Brain microvascular endothelial cell (primary cell): ENCODE results near the gene MYO15A.
A peak's percentile ranks its signal among the peaks of the same experiment; 100 is the strongest.

Source experiments
- DNase-seq: peaks from one replicate; pipeline ENCODE4 v3.0.0-alpha.2; 2020
- H3K27ac ChIP-seq: fragments of 250-450 bp; sonication (Bioruptor Pico); 2 replicates; pipeline ENCODE4 v1.5.1; 2020; ENCODE audit warnings: mild to moderate bottlenecking, moderate library complexity
- H3K27me3 ChIP-seq: fragments of 250-450 bp; sonication (Bioruptor Pico); replicated peaks from 2 replicates; pipeline ENCODE4 v1.5.1; 2020; ENCODE audit warnings: mild to moderate bottlenecking
- H3K36me3 ChIP-seq: fragments of 250-450 bp; sonication (Bioruptor Pico); replicated peaks from 2 replicates; pipeline ENCODE4 v1.5.1; 2020; ENCODE audit warnings: mild to moderate bottlenecking
- H3K4me3 ChIP-seq: 2 replicates; pipeline ENCODE4 v1.5.1; 2011; ENCODE audit warnings: low read depth, mild to moderate bottlenecking, control low read depth, low read length, moderate library complexity
- CTCF ChIP-seq: IDR thresholded peaks from 2 replicates; pipeline ENCODE4 v1.5.1; 2011; ENCODE audit warnings: low read depth, mild to moderate bottlenecking, moderate library complexity, low read length, control low read depth, inconsistent platforms; ENCODE audit errors: missing control alignments
- in situ Hi-C: cut with HindIII; loops from 2 replicates; pipeline ENCODE4 v1.10.0; 2017; ENCODE audit warnings: low sequenced_read_pairs, low pct_ligation_motif_present

MYO15A gene

GRCh38 chr17:18161207-18162145, 52.9 kb downstream of the MYO15A start:
- no peak overlapping the region for H3K27ac ChIP-seq
- no peak for DNase-seq
- in situ Hi-C loops: no loop called here
- no peak overlapping the region for H3K4me3 ChIP-seq
- no peaks in the 10 kb centered on the region for H3K27me3 ChIP-seq
- no peak for TF ChIP-seq CTCF
- H3K36me3 ChIP-seq: no peaks in the 10 kb centered on the region

GRCh38 chr17:18163547-18163946, 55.0 kb downstream of the MYO15A start:
- Histone ChIP-seq H3K27me3 (no peaks in the 10 kb centered on the region), H3K36me3 (no peaks in the 10 kb centered on the region), H3K4me3 (no peak overlapping the region), H3K27ac (no peak overlapping the region)
- TF ChIP-seq CTCF: no peak
- no peak for DNase-seq
- in situ Hi-C loops: no loop called here

GRCh38 chr17:18166894-18167293, 58.3 kb downstream of the MYO15A start:
- no peak for DNase-seq
- Histone ChIP-seq H3K36me3 (no peaks in the 10 kb centered on the region), H3K27me3 (no peaks in the 10 kb centered on the region), H3K4me3 (no peak overlapping the region), H3K27ac (no peak overlapping the region)
- in situ Hi-C loops: no loop called here
- TF ChIP-seq CTCF: peak; percentile 13

- Histone ChIP-seq H3K27me3 (no peaks in the 10 kb centered on the region), H3K4me3 (no peak overlapping the region), H3K27ac (no peak overlapping the region), H3K36me3 (no peaks in the 10 kb centered on the region)
- no peak for DNase-seq
- TF ChIP-seq CTCF: no peak
- in situ Hi-C loops: no loop called here
Observed at GRCh38 chr17:18167421-18167820, 58.9 kb downstream of the MYO15A start.

GRCh38 chr17:18172531-18173278, 64.1 kb downstream of the MYO15A start:
- H3K27ac ChIP-seq: no peak overlapping the region
- no peaks in the 10 kb centered on the region for H3K36me3 ChIP-seq
- in situ Hi-C loops: no loop called here
- DNase-seq: no peak
- peak; percentile 19 for TF ChIP-seq CTCF
- H3K4me3 ChIP-seq: no peak overlapping the region
- no peaks in the 10 kb centered on the region for H3K27me3 ChIP-seq
